ENCODE measurements around the gene ECT2. TPM values are rescaled to one million over a fixed set of nuclear protein-coding genes. Genes with fewer than 3 reads are reported as not detected.

Gene ECT2
- total RNA-seq, 4 donors from 2014 or later = 3.7 to 6.8 (median 5.8) TPM

DNA sequence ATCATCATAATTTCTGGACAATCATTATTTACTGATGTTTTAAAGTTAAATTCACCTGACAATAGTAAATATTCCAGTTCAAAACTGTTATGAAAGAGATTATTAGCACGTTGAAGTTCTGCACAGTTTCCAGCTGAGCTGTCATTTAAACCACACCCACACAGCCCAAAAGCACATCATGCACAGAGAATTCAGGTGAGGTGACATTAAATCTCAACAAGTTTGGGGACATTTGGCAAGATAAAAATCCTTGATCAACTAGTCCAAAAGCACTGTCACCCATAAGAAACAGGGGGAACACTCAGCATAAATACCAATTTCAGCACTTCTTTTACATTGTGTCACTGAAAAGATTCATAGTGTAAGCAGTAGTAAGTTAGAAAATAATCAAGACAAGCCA, 46.5 kb upstream of the ECT2 start:
- H3K27ac ChIP-seq = no peak overlapping the region
- no peak overlapping the region for H3K4me3 ChIP-seq
- H3K9me3 ChIP-seq = no peaks in the 10 kb centered on the region
- no peaks in the 10 kb centered on the region for H3K27me3 ChIP-seq
- no peak for ATAC-seq
- no peaks in the 10 kb centered on the region for H3K36me3 ChIP-seq
- no peak for TF ChIP-seq EP300 (IDR thresholded peaks at IDR 0.05)
- TF ChIP-seq POLR2AphosphoS5 (IDR thresholded peaks at IDR 0.05) = no peak
- no peak for TF ChIP-seq CTCF (IDR thresholded peaks at IDR 0.05)
- TF ChIP-seq POLR2A (IDR thresholded peaks at IDR 0.05) = no peak
- H3K4me1 ChIP-seq = peaks cover 0 to 23% (median 0%) of the 10 kb centered on the region in 3 donors
- 6 to 7% methylated on average over 1 of the region's 1 CpG for WGBS, 2 donors (ENCODE audit: low coverage in 1 of 2)

DNA sequence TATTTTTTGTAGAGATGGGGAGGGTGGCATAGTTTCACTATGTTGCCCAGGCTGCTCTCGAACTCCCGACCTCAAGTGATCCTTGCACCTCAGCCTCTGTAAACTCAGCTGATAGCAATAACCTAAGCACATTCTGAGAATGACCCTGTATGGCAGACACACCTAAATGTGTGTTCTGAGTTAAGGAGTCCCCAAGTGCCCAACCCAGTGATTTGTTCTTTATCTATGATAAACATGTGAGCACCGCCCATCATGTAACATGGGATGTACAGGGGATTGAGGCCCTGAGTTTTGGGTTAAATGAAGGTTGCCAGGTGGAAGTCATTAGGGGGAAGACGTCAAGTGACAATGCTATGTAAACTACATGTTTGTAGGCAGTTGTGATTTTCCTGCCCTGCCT, 45.4 kb upstream of the ECT2 start:
- 93 to 100% methylated on average over 2 to 3 of the region's 4 CpGs for WGBS, 2 donors (ENCODE audit: low coverage in 1 of 2)
- no peak overlapping the region for H3K4me3 ChIP-seq

DNA sequence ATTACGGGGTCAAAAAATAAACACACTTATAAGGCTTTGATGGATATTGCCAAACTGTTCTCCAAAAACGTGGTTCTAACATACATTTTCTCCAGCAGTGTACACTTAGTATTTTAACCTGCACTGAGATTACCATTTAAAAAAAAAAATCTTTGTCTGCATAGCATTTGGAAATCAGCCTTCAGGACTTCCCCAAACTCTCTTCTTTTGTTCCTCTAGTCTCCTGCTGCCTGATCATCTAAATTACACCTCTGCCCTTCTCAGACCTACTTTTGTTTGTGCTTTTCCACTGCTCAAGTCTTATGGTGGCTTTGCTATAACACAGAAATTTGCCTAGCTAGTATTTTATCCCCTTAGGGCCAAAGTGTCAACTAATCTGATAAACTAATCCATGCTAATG, 43.5 kb upstream of the ECT2 start:
- H3K4me3 ChIP-seq = no peak overlapping the region
- H3K9me3 ChIP-seq = no peaks in the 10 kb centered on the region
- ATAC-seq = no peak
- H3K27me3 ChIP-seq = no peaks in the 10 kb centered on the region
- no peak overlapping the region for H3K27ac ChIP-seq
- peaks cover 0 to 29% (median 6%) of the 10 kb centered on the region in 3 donors for H3K4me1 ChIP-seq
- TF ChIP-seq CTCF (IDR thresholded peaks at IDR 0.05) (no peak), POLR2AphosphoS5 (IDR thresholded peaks at IDR 0.05) (no peak), EP300 (IDR thresholded peaks at IDR 0.05) (no peak), POLR2A (IDR thresholded peaks at IDR 0.05) (no peak)
- no peaks in the 10 kb centered on the region for H3K36me3 ChIP-seq
- 76 to 89% methylated on average over 2 of the region's 2 CpGs for WGBS, 2 donors (ENCODE audit: low coverage in 1 of 2)

More for the DNA sequence above, 45.4 kb upstream of the ECT2 start:
- no peaks in the 10 kb centered on the region for H3K27me3 ChIP-seq
- H3K9me3 ChIP-seq = no peaks in the 10 kb centered on the region
- H3K4me1 ChIP-seq = peaks cover 0 to 28% (median 6%) of the 10 kb centered on the region in 3 donors
- TF ChIP-seq POLR2AphosphoS5 (IDR thresholded peaks at IDR 0.05) (no peak), CTCF (IDR thresholded peaks at IDR 0.05) (no peak), POLR2A (IDR thresholded peaks at IDR 0.05) (no peak), EP300 (IDR thresholded peaks at IDR 0.05) (no peak)
- no peak for ATAC-seq
- no peak overlapping the region for H3K27ac ChIP-seq
- no peaks in the 10 kb centered on the region for H3K36me3 ChIP-seq

DNA sequence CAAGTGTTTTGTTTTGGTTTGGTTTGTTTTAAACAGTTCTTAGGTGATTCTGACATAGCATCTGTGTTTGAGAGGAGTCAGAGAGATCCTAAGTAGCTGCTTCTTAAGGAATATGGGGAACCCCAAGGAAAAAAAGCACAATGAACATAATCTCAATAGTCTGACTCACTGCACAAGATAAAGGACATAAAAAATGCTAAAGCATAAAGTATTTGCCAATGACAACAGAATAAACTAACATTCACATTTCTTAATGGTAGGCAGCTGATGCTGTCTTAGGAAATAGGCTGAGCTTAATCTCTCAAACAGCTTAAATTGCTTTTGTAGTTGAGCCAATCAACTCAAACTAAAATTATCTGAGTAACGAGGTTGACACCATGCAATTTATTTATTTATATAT, 42.6 kb upstream of the ECT2 start:
- Histone ChIP-seq H3K27ac (no peak overlapping the region), H3K9me3 (no peaks in the 10 kb centered on the region), H3K27me3 (no peaks in the 10 kb centered on the region), H3K4me3 (no peak overlapping the region), H3K4me1 (peaks cover 0 to 29% (median 6%) of the 10 kb centered on the region in 3 donors), H3K36me3 (no peaks in the 10 kb centered on the region)
- no peak for TF ChIP-seq POLR2AphosphoS5 (IDR thresholded peaks at IDR 0.05)
- ATAC-seq = no peak
- 62 to 88% methylated on average over 1 of the region's 1 CpG for WGBS, 2 donors (ENCODE audit: low coverage in 1 of 2)

GRCh38 chr3:172708921-172709773, 41.4 kb upstream of the ECT2 start:
- Histone ChIP-seq H3K9me3 (no peaks in the 10 kb centered on the region), H3K4me3 (no peak overlapping the region), H3K36me3 (no peaks in the 10 kb centered on the region), H3K27ac (peak overlapping the region; percentile 66 to 95 (median 90)), H3K4me1 (peaks cover 0 to 24% (median 6%) of the 10 kb centered on the region in 3 donors), H3K27me3 (no peaks in the 10 kb centered on the region)
- TF ChIP-seq EP300 (IDR thresholded peaks at IDR 0.05) (no peak), POLR2AphosphoS5 (IDR thresholded peaks at IDR 0.05) (no peak), CTCF (IDR thresholded peaks at IDR 0.05) (no peak), POLR2A (IDR thresholded peaks at IDR 0.05) (no peak)
- no peak for ATAC-seq
- WGBS, 2 donors (ENCODE audit: low coverage in 1 of 2) = 40 to 74% methylated on average over 1 to 2 of the region's 2 CpGs
